ENCODE measurements around the gene RNH1.

Gene RNH1

GRCh38 chr11:457111-457760, 49.8 kb downstream of the RNH1 start:
- no peak overlapping the region for H3K9ac ChIP-seq (ENCODE audit: low read length in 5 of 5)
- no peak overlapping the region for H3K27ac ChIP-seq (ENCODE audit: low read depth, low read length)
- H3K4me3 ChIP-seq (ENCODE audit: low read depth in 1 of 5, low read length in 5 of 5): no peak overlapping the region
- peaks cover 0 to 64% (median 45%) of the 10 kb centered on the region in 5 donors for H3K36me3 ChIP-seq (ENCODE audit: control insufficient read depth in 5 of 5, insufficient read depth in 5 of 5, low read length in 5 of 5)
- H3K9me3 ChIP-seq (ENCODE audit: control insufficient read depth in 5 of 5, low read length in 5 of 5): no peaks in the 10 kb centered on the region
- peaks cover 0 to 3% (median 0%) of the 10 kb centered on the region in 5 donors for H3K4me1 ChIP-seq (ENCODE audit: control insufficient read depth in 5 of 5, insufficient read depth in 5 of 5, low read length in 5 of 5)
- H3K27me3 ChIP-seq (ENCODE audit: control insufficient read depth in 5 of 5, insufficient read depth in 4 of 5, low read length in 5 of 5): no peaks in the 10 kb centered on the region

GRCh38 chr11:456533-456932, 50.5 kb downstream of the RNH1 start:
- Histone ChIP-seq H3K4me1 (ENCODE audit: control insufficient read depth in 5 of 5, insufficient read depth in 5 of 5, low read length in 5 of 5) (peaks cover 0 to 8% (median 6%) of the 10 kb centered on the region in 5 donors), H3K27ac (ENCODE audit: low read depth, low read length) (no peak overlapping the region), H3K4me3 (ENCODE audit: low read depth in 1 of 5, low read length in 5 of 5) (no peak overlapping the region), H3K27me3 (ENCODE audit: control insufficient read depth in 5 of 5, insufficient read depth in 4 of 5, low read length in 5 of 5) (no peaks in the 10 kb centered on the region), H3K9me3 (ENCODE audit: control insufficient read depth in 5 of 5, low read length in 5 of 5) (no peaks in the 10 kb centered on the region), H3K36me3 (ENCODE audit: control insufficient read depth in 5 of 5, insufficient read depth in 5 of 5, low read length in 5 of 5) (peaks cover 0 to 62% (median 38%) of the 10 kb centered on the region in 5 donors), H3K9ac (ENCODE audit: low read length in 5 of 5) (no peak overlapping the region)

- no peak overlapping the region for H3K27ac ChIP-seq (ENCODE audit: low read depth, low read length)
- H3K27me3 ChIP-seq (ENCODE audit: control insufficient read depth in 5 of 5, insufficient read depth in 4 of 5, low read length in 5 of 5): no peaks in the 10 kb centered on the region
- no peak overlapping the region for H3K9ac ChIP-seq (ENCODE audit: low read length in 5 of 5)
- peaks cover 0 to 53% (median 30%) of the 10 kb centered on the region in 5 donors for H3K36me3 ChIP-seq (ENCODE audit: control insufficient read depth in 5 of 5, insufficient read depth in 5 of 5, low read length in 5 of 5)
- no peak overlapping the region for H3K4me3 ChIP-seq (ENCODE audit: low read depth in 1 of 5, low read length in 5 of 5)
- H3K9me3 ChIP-seq (ENCODE audit: control insufficient read depth in 5 of 5, low read length in 5 of 5): no peaks in the 10 kb centered on the region
- peaks cover 2 to 17% (median 15%) of the 10 kb centered on the region in 5 donors for H3K4me1 ChIP-seq (ENCODE audit: control insufficient read depth in 5 of 5, insufficient read depth in 5 of 5, low read length in 5 of 5)
These were observed 51.4 kb downstream of the RNH1 start for GRCh38 chr11:455566-456147.

- no peak overlapping the region for H3K9ac ChIP-seq (ENCODE audit: low read length in 5 of 5)
- no peaks in the 10 kb centered on the region for H3K9me3 ChIP-seq (ENCODE audit: control insufficient read depth in 5 of 5, low read length in 5 of 5)
- peaks cover 0 to 47% (median 24%) of the 10 kb centered on the region in 5 donors for H3K36me3 ChIP-seq (ENCODE audit: control insufficient read depth in 5 of 5, insufficient read depth in 5 of 5, low read length in 5 of 5)
- H3K4me1 ChIP-seq (ENCODE audit: control insufficient read depth in 5 of 5, insufficient read depth in 5 of 5, low read length in 5 of 5): peaks cover 2 to 21% (median 17%) of the 10 kb centered on the region in 5 donors
- no peak overlapping the region for H3K27ac ChIP-seq (ENCODE audit: low read depth, low read length)
- H3K27me3 ChIP-seq (ENCODE audit: control insufficient read depth in 5 of 5, insufficient read depth in 4 of 5, low read length in 5 of 5): no peaks in the 10 kb centered on the region
- no peak overlapping the region for H3K4me3 ChIP-seq (ENCODE audit: low read depth in 1 of 5, low read length in 5 of 5)
These were observed 52.1 kb downstream of the RNH1 start for GRCh38 chr11:454801-455565.

- no peak overlapping the region for H3K9ac ChIP-seq (ENCODE audit: low read length in 5 of 5)
- no peak overlapping the region for H3K27ac ChIP-seq (ENCODE audit: low read depth, low read length)
- H3K9me3 ChIP-seq (ENCODE audit: control insufficient read depth in 5 of 5, low read length in 5 of 5): no peaks in the 10 kb centered on the region
- no peaks in the 10 kb centered on the region for H3K27me3 ChIP-seq (ENCODE audit: control insufficient read depth in 5 of 5, insufficient read depth in 4 of 5, low read length in 5 of 5)
- no peak overlapping the region for H3K4me3 ChIP-seq (ENCODE audit: low read depth in 1 of 5, low read length in 5 of 5)
- peaks cover 0 to 37% (median 17%) of the 10 kb centered on the region in 5 donors for H3K36me3 ChIP-seq (ENCODE audit: control insufficient read depth in 5 of 5, insufficient read depth in 5 of 5, low read length in 5 of 5)
- H3K4me1 ChIP-seq (ENCODE audit: control insufficient read depth in 5 of 5, insufficient read depth in 5 of 5, low read length in 5 of 5): peaks cover 2 to 30% (median 26%) of the 10 kb centered on the region in 5 donors
These were observed 53.0 kb downstream of the RNH1 start for GRCh38 chr11:454043-454442.

GRCh38 chr11:453564-453963, 53.5 kb downstream of the RNH1 start:
- peaks cover 2 to 35% (median 29%) of the 10 kb centered on the region in 5 donors for H3K4me1 ChIP-seq (ENCODE audit: control insufficient read depth in 5 of 5, insufficient read depth in 5 of 5, low read length in 5 of 5)
- peaks cover 0 to 37% (median 17%) of the 10 kb centered on the region in 5 donors for H3K36me3 ChIP-seq (ENCODE audit: control insufficient read depth in 5 of 5, insufficient read depth in 5 of 5, low read length in 5 of 5)
- no peaks in the 10 kb centered on the region for H3K9me3 ChIP-seq (ENCODE audit: control insufficient read depth in 5 of 5, low read length in 5 of 5)
- no peak overlapping the region for H3K4me3 ChIP-seq (ENCODE audit: low read depth in 1 of 5, low read length in 5 of 5)
- no peak overlapping the region for H3K9ac ChIP-seq (ENCODE audit: low read length in 5 of 5)
- no peaks in the 10 kb centered on the region for H3K27me3 ChIP-seq (ENCODE audit: control insufficient read depth in 5 of 5, insufficient read depth in 4 of 5, low read length in 5 of 5)
- no peak overlapping the region for H3K27ac ChIP-seq (ENCODE audit: low read depth, low read length)

GRCh38 chr11:452916-453527, 54.0 kb downstream of the RNH1 start:
- no peaks in the 10 kb centered on the region for H3K27me3 ChIP-seq (ENCODE audit: control insufficient read depth in 5 of 5, insufficient read depth in 4 of 5, low read length in 5 of 5)
- H3K9me3 ChIP-seq (ENCODE audit: control insufficient read depth in 5 of 5, low read length in 5 of 5): no peaks in the 10 kb centered on the region
- H3K4me1 ChIP-seq (ENCODE audit: control insufficient read depth in 5 of 5, insufficient read depth in 5 of 5, low read length in 5 of 5): peaks cover 2 to 40% (median 32%) of the 10 kb centered on the region in 5 donors
- H3K36me3 ChIP-seq (ENCODE audit: control insufficient read depth in 5 of 5, insufficient read depth in 5 of 5, low read length in 5 of 5): peaks cover 0 to 37% (median 17%) of the 10 kb centered on the region in 5 donors
- no peak overlapping the region for H3K27ac ChIP-seq (ENCODE audit: low read depth, low read length)
- no peak overlapping the region for H3K9ac ChIP-seq (ENCODE audit: low read length in 5 of 5)
- H3K4me3 ChIP-seq (ENCODE audit: low read depth in 1 of 5, low read length in 5 of 5): no peak overlapping the region

- no peak overlapping the region for H3K27ac ChIP-seq (ENCODE audit: low read depth, low read length)
These were observed 54.8 kb downstream of the RNH1 start for GRCh38 chr11:452203-452744.

GRCh38 chr11:451738-452137, 55.3 kb downstream of the RNH1 start:
- peak overlapping the region in 3 of 5 donors; percentile 85 to 88 (median 85) for H3K4me3 ChIP-seq (ENCODE audit: low read depth in 1 of 5, low read length in 5 of 5)
- no peaks in the 10 kb centered on the region for H3K27me3 ChIP-seq (ENCODE audit: control insufficient read depth in 5 of 5, insufficient read depth in 4 of 5, low read length in 5 of 5)
- H3K36me3 ChIP-seq (ENCODE audit: control insufficient read depth in 5 of 5, insufficient read depth in 5 of 5, low read length in 5 of 5): peaks cover 0 to 37% (median 17%) of the 10 kb centered on the region in 5 donors
- no peak overlapping the region for H3K27ac ChIP-seq (ENCODE audit: low read depth, low read length)
- H3K4me1 ChIP-seq (ENCODE audit: control insufficient read depth in 5 of 5, insufficient read depth in 5 of 5, low read length in 5 of 5): peaks cover 2 to 40% (median 32%) of the 10 kb centered on the region in 5 donors
- H3K9me3 ChIP-seq (ENCODE audit: control insufficient read depth in 5 of 5, low read length in 5 of 5): no peaks in the 10 kb centered on the region
- peak overlapping the region in 3 of 5 donors; percentile 82 to 87 (median 84) for H3K9ac ChIP-seq (ENCODE audit: low read length in 5 of 5)

More at GRCh38 chr11:452203-452744, 54.8 kb downstream of the RNH1 start:
- Histone ChIP-seq H3K9me3 (ENCODE audit: control insufficient read depth in 5 of 5, low read length in 5 of 5) (no peaks in the 10 kb centered on the region), H3K27me3 (ENCODE audit: control insufficient read depth in 5 of 5, insufficient read depth in 4 of 5, low read length in 5 of 5) (no peaks in the 10 kb centered on the region), H3K9ac (ENCODE audit: low read length in 5 of 5) (no peak overlapping the region), H3K36me3 (ENCODE audit: control insufficient read depth in 5 of 5, insufficient read depth in 5 of 5, low read length in 5 of 5) (peaks cover 0 to 37% (median 17%) of the 10 kb centered on the region in 5 donors), H3K4me1 (ENCODE audit: control insufficient read depth in 5 of 5, insufficient read depth in 5 of 5, low read length in 5 of 5) (peaks cover 2 to 40% (median 32%) of the 10 kb centered on the region in 5 donors), H3K4me3 (ENCODE audit: low read depth in 1 of 5, low read length in 5 of 5) (no peak overlapping the region)

Measured in subcutaneous abdominal adipose tissue (tissue), 5 donors.